Endothelial cell of umbilical vein (primary cell): ENCODE data around the gene SUPT3H. TPM values are rescaled to one million over a fixed set of nuclear protein-coding genes. Genes with fewer than 3 reads are reported as not detected.

Experiments
- BruUV-seq: library from RNA; stranded (reverse); fragments of 400-500 nt; replicated peaks from 2 replicates; lab custom pipeline; 2021; lab: Mats Ljungman, UMichigan
- CTCF ChIA-PET: fragments of 300-600, 350-600 bp; sonication (Branson Sonifier 250); formaldehyde crosslinking; loops from one replicate; lab custom pipeline; 2021; ENCODE audit warnings: antibody characterized with exemption, inconsistent platforms; lab: Charles Lee
- POLR2A ChIA-PET: fragments of 300-600, 350-600 bp; sonication (Branson Sonifier 250); formaldehyde crosslinking; loops from one replicate; lab custom pipeline; 2021; ENCODE audit warnings: antibody characterized with exemption, inconsistent platforms; lab: Charles Lee
- DNase-seq: peaks from one replicate; pipeline ENCODE4 v3.0.0-alpha.2; 2011; ENCODE audit warnings: low read depth, low spot score
- FAIRE-seq: peaks from 2 replicates; lab custom pipeline; 2011; peaks lifted over from hg19 to GRCh38; lab: Jason Lieb, UNC
- H2AFZ ChIP-seq: 2 replicates; pipeline ENCODE4 v1.6.0; 2012; ENCODE audit warnings: low read depth, low read length, control low read depth, inconsistent platforms
- H3K27ac ChIP-seq: 2 replicates; pipeline ENCODE4 v1.5.1; 2011; ENCODE audit warnings: low read depth, mild to moderate bottlenecking, control low read depth, low read length, moderate library complexity; ENCODE audit not compliant: insufficient read depth
- H3K27me3 ChIP-seq, 2 experiments: 2 replicates each; pipeline versions ENCODE4 v1.6.0 to v1.6.1; 2011; ENCODE audit warnings: low read length in 2 of 2, mixed read lengths in 1 of 2; ENCODE audit not compliant: control insufficient read depth in 2 of 2, insufficient read depth in 2 of 2
- H3K36me3 ChIP-seq, 2 experiments: 2 replicates in 1 of 2; 3 replicates in 1 of 2; pipeline ENCODE4 v1.5.1; 2011; ENCODE audit warnings: low read length in 2 of 2, mild to moderate bottlenecking in 1 of 2, moderate library complexity in 1 of 2; ENCODE audit not compliant: control insufficient read depth in 2 of 2, insufficient read depth in 2 of 2; ENCODE audit errors: extremely low read depth in 1 of 2
- H3K4me1 ChIP-seq: 3 replicates; pipeline ENCODE4 v1.5.1; 2011; ENCODE audit warnings: mild to moderate bottlenecking, low read length; ENCODE audit not compliant: control insufficient read depth, insufficient read depth; ENCODE audit errors: extremely low read depth
- H3K4me2 ChIP-seq: 2 replicates; pipeline ENCODE4 v1.6.1; 2011; ENCODE audit warnings: low read length, control low read depth, mixed read lengths; ENCODE audit not compliant: insufficient read depth
- H3K4me3 ChIP-seq, 3 experiments: fragments of 200-600 bp in 1 of 3; sonication (generic), shearing (Covaris generic) in 1 of 3; replicated peaks in 1 of 3; 2 replicates each; pipeline ENCODE4 v1.5.1; 2011 to 2016; ENCODE audit warnings: control low read depth in 3 of 3, low read length in 3 of 3, mild to moderate bottlenecking in 2 of 3, inconsistent platforms in 1 of 3, low read depth in 1 of 3, moderate library complexity in 1 of 3; ENCODE audit not compliant: insufficient read depth in 1 of 3
- H3K79me2 ChIP-seq: 2 replicates; pipeline ENCODE4 v1.6.0; 2012; ENCODE audit warnings: low read length, inconsistent platforms; ENCODE audit not compliant: control insufficient read depth, insufficient read depth
- H3K9ac ChIP-seq: replicated peaks from 2 replicates; pipeline ENCODE3; 2011; ENCODE audit warnings: low read length, control low read depth; ENCODE audit not compliant: insufficient read depth; ENCODE audit errors: extremely low read depth
- H3K9me1 ChIP-seq: replicated peaks from 3 replicates; pipeline ENCODE4 v1.6.0; 2011; ENCODE audit warnings: mild to moderate bottlenecking, low read length; ENCODE audit not compliant: control insufficient read depth, insufficient read depth; ENCODE audit errors: extremely low read depth
- H3K9me3 ChIP-seq: replicated peaks from 2 replicates; pipeline ENCODE4 v1.5.1; 2012; ENCODE audit warnings: low read length, inconsistent platforms; ENCODE audit not compliant: control insufficient read depth, insufficient read depth
- H4K20me1 ChIP-seq: replicated peaks from 2 replicates; pipeline ENCODE3; 2011; ENCODE audit warnings: mild to moderate bottlenecking, low read length; ENCODE audit not compliant: control insufficient read depth, insufficient read depth; ENCODE audit errors: extremely low read depth
- EZH2 ChIP-seq: IDR thresholded peaks from 2 replicates; pipeline ENCODE4 v1.6.1; 2012; ENCODE audit warnings: borderline replicate concordance, low read depth, mild to moderate bottlenecking, moderate library complexity, low read length, inconsistent platforms; ENCODE audit not compliant: severe bottlenecking
- FOS ChIP-seq: IDR thresholded peaks from 2 replicates; pipeline ENCODE4 v1.6.1; 2011; ENCODE audit warnings: mild to moderate bottlenecking, low read length, moderate library complexity, borderline replicate concordance; ENCODE audit not compliant: insufficient read depth
- GATA2 ChIP-seq: IDR thresholded peaks from 2 replicates; pipeline ENCODE4 v1.7.0; 2011; ENCODE audit warnings: low read depth, mild to moderate bottlenecking, moderate library complexity, mixed read lengths, low read length; ENCODE audit not compliant: insufficient read length, insufficient read depth
- JUN ChIP-seq: IDR thresholded peaks from 2 replicates; pipeline ENCODE4 v1.6.1; 2011; ENCODE audit warnings: borderline replicate concordance, low read depth; ENCODE audit not compliant: insufficient read length, insufficient read depth
- MYC ChIP-seq: IDR thresholded peaks from one replicate; pipeline ENCODE4 v1.6.1; 2011; ENCODE audit warnings: mild to moderate bottlenecking, low read depth, low read length
- POLR2A ChIP-seq: IDR thresholded peaks from 2 replicates; pipeline ENCODE4 v1.6.1; 2012; ENCODE audit warnings: low read depth, mild to moderate bottlenecking, control low read depth, low read length
- POLR2AphosphoS5 ChIP-seq: IDR thresholded peaks from 2 replicates; pipeline ENCODE4 v1.6.1; 2012; ENCODE audit warnings: low read depth, mild to moderate bottlenecking, control low read depth, low read length, moderate library complexity; ENCODE audit not compliant: insufficient read depth
- dilution Hi-C: fragments of 300-500 bp; cut with MboI; formaldehyde crosslinking; loops from one replicate; pipeline ENCODE4 v1.15.0; 2019; ENCODE audit warnings: low sequenced_read_pairs; ENCODE audit not compliant: extremely low pct_ligation_motif_present
- intact Hi-C: fragments of 100-400 bp; cut with micrococcal nuclease; formaldehyde crosslinking; loops from one replicate; pipeline ENCODE4 v1.10.0; 2022
- polyA plus RNA-seq, 4 experiments: library from polyadenylated mRNA; depleted of rRNA in 3 of 4; stranded (reverse) in 3 of 4; unstranded in 1 of 4; fragments of >200 nt; gene quantifications; 2 replicates each; pipeline versions ENCODE4 v1.2.1 to v1.2.3, GENCODE V29; 2011 to 2012; ENCODE audit warnings: missing spikeins in 1 of 4
- total RNA-seq: library from RNA; stranded (reverse); gene quantifications from 2 replicates; pipeline ENCODE4 v1.2.3, GENCODE V29; 2021
- TF ChIP-seq, protein P1 (sequence below): IDR thresholded peaks from 2 replicates; pipeline ENCODE4 v1.6.1; 2011; ENCODE audit not compliant: insufficient read depth, insufficient read length
- TF ChIP-seq, protein P2 (sequence below), 2 donors: IDR thresholded peaks; 1 replicate in 1 of 2; 2 replicates in 1 of 2; pipeline ENCODE4 v1.5.1; 2011; ENCODE audit warnings: low read length in 2 of 2, mild to moderate bottlenecking in 2 of 2, moderate library complexity in 2 of 2, control low read depth in 1 of 2, inconsistent platforms in 1 of 2, low read depth in 1 of 2; ENCODE audit not compliant: insufficient read depth in 1 of 2; ENCODE audit errors: extremely low read depth in 1 of 2

SUPT3H gene
- total and polyA plus RNA-seq, 2 donors (not counting 3 experiments of a cell fraction or from before 2014, with no cell fraction given): 8.3 to 9.8 TPM

DNA sequence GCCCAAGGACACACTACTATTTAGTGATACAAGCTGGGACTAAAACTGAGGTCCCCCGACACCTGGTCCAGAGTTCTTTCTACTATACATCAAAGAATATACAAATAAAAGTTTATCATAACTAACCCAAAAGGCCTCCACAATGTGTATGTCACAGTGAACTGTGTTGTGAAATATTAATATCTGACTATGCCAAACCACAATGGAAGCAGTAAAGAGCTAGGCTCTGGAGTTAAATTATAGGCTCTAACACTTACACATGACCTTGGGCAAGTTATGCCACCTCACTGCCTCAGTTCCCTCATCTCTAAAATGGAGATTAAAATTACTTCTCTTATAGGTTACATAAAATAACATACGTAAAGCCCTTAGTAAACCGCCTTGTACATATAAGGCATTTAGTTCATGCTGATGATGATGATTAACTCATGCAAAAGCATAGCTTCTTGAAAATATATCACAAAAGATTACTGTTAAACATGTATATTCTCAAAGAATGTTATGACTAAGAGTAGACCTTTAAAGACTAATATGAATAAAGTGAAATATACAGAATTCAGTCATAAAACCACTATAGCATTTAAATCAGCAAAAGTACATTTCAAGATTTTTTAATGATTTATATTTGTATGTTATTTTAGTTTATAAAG, 5.7 kb downstream of the SUPT3H start:
- H4K20me1 ChIP-seq: no peaks in the 10 kb centered on the region
- POLR2A ChIA-PET: no interaction called here
- no peaks in the 10 kb centered on the region for H3K27me3 ChIP-seq
- no peak overlapping the region for H3K27ac ChIP-seq
- DNase-seq (no peak), FAIRE-seq (no peak)
- TF ChIP-seq FOS (no peak), MYC (no peak), EZH2 (no peak), GATA2 (no peak), JUN (no peak), POLR2A (no peak), POLR2AphosphoS5 (no peak)
- TF ChIP-seq, protein P1, sequence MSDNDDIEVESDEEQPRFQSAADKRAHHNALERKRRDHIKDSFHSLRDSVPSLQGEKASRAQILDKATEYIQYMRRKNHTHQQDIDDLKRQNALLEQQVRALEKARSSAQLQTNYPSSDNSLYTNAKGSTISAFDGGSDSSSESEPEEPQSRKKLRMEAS: no peak
- TF ChIP-seq, protein P2, sequence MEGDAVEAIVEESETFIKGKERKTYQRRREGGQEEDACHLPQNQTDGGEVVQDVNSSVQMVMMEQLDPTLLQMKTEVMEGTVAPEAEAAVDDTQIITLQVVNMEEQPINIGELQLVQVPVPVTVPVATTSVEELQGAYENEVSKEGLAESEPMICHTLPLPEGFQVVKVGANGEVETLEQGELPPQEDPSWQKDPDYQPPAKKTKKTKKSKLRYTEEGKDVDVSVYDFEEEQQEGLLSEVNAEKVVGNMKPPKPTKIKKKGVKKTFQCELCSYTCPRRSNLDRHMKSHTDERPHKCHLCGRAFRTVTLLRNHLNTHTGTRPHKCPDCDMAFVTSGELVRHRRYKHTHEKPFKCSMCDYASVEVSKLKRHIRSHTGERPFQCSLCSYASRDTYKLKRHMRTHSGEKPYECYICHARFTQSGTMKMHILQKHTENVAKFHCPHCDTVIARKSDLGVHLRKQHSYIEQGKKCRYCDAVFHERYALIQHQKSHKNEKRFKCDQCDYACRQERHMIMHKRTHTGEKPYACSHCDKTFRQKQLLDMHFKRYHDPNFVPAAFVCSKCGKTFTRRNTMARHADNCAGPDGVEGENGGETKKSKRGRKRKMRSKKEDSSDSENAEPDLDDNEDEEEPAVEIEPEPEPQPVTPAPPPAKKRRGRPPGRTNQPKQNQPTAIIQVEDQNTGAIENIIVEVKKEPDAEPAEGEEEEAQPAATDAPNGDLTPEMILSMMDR (IDR thresholded peaks at IDR 0.05; ENCODE audit: extremely low read depth in 1 of 2, insufficient read depth in 1 of 2, low read depth in 1 of 2, low read length in 2 of 2): no peak
- H3K9me1 ChIP-seq: no peaks in the 10 kb centered on the region
- no peaks in the 10 kb centered on the region for H3K79me2 ChIP-seq
- peaks cover 3% of the 10 kb centered on the region for H3K4me1 ChIP-seq
- CTCF ChIA-PET: interaction anchor here (1.0 to 1.1 kb wide), 2 partner anchors 10 to 343 kb away, joined by 3 to 4 read pairs; no protein-coding TSS in a partner anchor
- H3K9me3 ChIP-seq: no peaks in the 10 kb centered on the region
- H3K4me2 ChIP-seq: no peak overlapping the region
- intact Hi-C loops (no loop called here), dilution Hi-C loops (no loop called here)
- no peak overlapping the region for H3K9ac ChIP-seq
- no peak overlapping the region for H2AFZ ChIP-seq
- no peaks in the 10 kb centered on the region for H3K36me3 ChIP-seq
- BruUV-seq: no TSS peak
- H3K4me3 ChIP-seq: no peak overlapping the region
